Left hindlimb (tissue), 1 donor: ENCODE measurements around the gene TAF9.
A peak's percentile ranks its signal among the peaks of the same experiment; 100 is the strongest.
"Not testable (repeated sequence)": the region's sequence is repeated elsewhere in the genome, so short reads cannot be mapped to it uniquely, and the experiment has no call there.

Experiments
- DNase-seq: peaks from one replicate; pipeline ENCODE4 v3.0.0-alpha.2; 2018

TAF9 gene

GRCh38 chr5:69334793-69335268 lies 34.5 kb downstream of the TAF9 start:
- DNase-seq: peak; percentile 80

GRCh38 chr5:69333668-69334315 lies 35.5 kb downstream of the TAF9 start:
- DNase-seq: not testable (repeated sequence)

GRCh38 chr5:69331528-69332445 lies 37.5 kb downstream of the TAF9 start:
- no peak for DNase-seq

GRCh38 chr5:69329905-69330489 lies 39.3 kb downstream of the TAF9 start:
- no peak for DNase-seq

GRCh38 chr5:69326365-69326764 lies 43.0 kb downstream of the TAF9 start:
- DNase-seq: no peak

- DNase-seq: no peak
Observed at GRCh38 chr5:69317391-69317790, 51.9 kb downstream of the TAF9 start.

GRCh38 chr5:69315972-69316371 lies 53.3 kb downstream of the TAF9 start:
- DNase-seq: no peak
